OCI-LY1 (cell line): ENCODE measurements around the gene SP2.

Experiments used
- H2AFZ ChIP-seq: fragments of 200-600 bp; sonication (generic), shearing (Covaris generic); 2 replicates; pipeline ENCODE4 v1.6.0; 2014; ENCODE audit warnings: antibody characterized with exemption, mild to moderate bottlenecking, low read length
- H3F3A ChIP-seq: fragments of 200-600 bp; sonication (generic), shearing (Covaris generic); 2 replicates; pipeline ENCODE4 v1.6.0; 2014; ENCODE audit warnings: mild to moderate bottlenecking, antibody characterized with exemption, low read length, moderate library complexity; ENCODE audit not compliant: insufficient read depth
- H3K27ac ChIP-seq: fragments of 200-600 bp; sonication (generic); 2 replicates; pipeline ENCODE4 v1.5.1; 2014; ENCODE audit warnings: low read length, mixed run types, mild to moderate bottlenecking, low read depth; ENCODE audit not compliant: poor library complexity, severe bottlenecking
- H3K27me3 ChIP-seq: fragments of 200-600 bp; sonication (generic); 2 replicates; pipeline ENCODE4 v1.6.0; 2014; ENCODE audit warnings: antibody characterized with exemption, mild to moderate bottlenecking, low read length, moderate library complexity; ENCODE audit not compliant: insufficient read depth
- H3K36me3 ChIP-seq: fragments of 200-600 bp; sonication (generic); 2 replicates; pipeline ENCODE4 v1.6.1; 2014; ENCODE audit warnings: mild to moderate bottlenecking, antibody characterized with exemption, low read length, moderate library complexity, mixed read lengths; ENCODE audit not compliant: insufficient read depth
- H3K4me1 ChIP-seq: fragments of 200-600 bp; sonication (generic); 2 replicates; pipeline ENCODE4 v1.5.1; 2014; ENCODE audit warnings: mild to moderate bottlenecking, low read length, moderate library complexity; ENCODE audit not compliant: insufficient read depth, severe bottlenecking
- H3K4me2 ChIP-seq: fragments of 200-600 bp; sonication (generic), shearing (Covaris generic); 2 replicates; pipeline ENCODE4 v1.6.1; 2014; ENCODE audit warnings: low read length
- H3K4me3 ChIP-seq: fragments of 200-600 bp; sonication (generic); 2 replicates; pipeline ENCODE4 v1.5.1; 2014; ENCODE audit warnings: low read length, low read depth, mild to moderate bottlenecking, mixed read lengths; ENCODE audit not compliant: poor library complexity, severe bottlenecking
- H3K79me2 ChIP-seq: fragments of 200-600 bp; shearing (Covaris generic); 2 replicates; pipeline ENCODE4 v1.6.1; 2016; ENCODE audit warnings: mixed run types, low read length, mixed read lengths; ENCODE audit not compliant: insufficient read depth
- H3K9ac ChIP-seq: fragments of 200-600 bp; sonication (generic), shearing (Covaris generic); 2 replicates; pipeline ENCODE4 v1.6.1; 2014; ENCODE audit warnings: mild to moderate bottlenecking, low read length, mixed read lengths
- H3K9me2 ChIP-seq: fragments of 200-600 bp; sonication (generic), shearing (Covaris generic); 2 replicates; pipeline ENCODE4 v1.6.1; 2014; ENCODE audit warnings: low read depth, mild to moderate bottlenecking, low read length, mixed read lengths
- H3K9me3 ChIP-seq: fragments of 200-600 bp; shearing (Covaris generic); 2 replicates; pipeline ENCODE4 v1.6.1; 2014; ENCODE audit warnings: low read length, mixed read lengths
- H4K20me1 ChIP-seq: fragments of 200-600 bp; sonication (generic), shearing (Covaris generic); 2 replicates; pipeline ENCODE4 v1.6.0; 2016; ENCODE audit warnings: mild to moderate bottlenecking, low read length; ENCODE audit not compliant: insufficient read depth
- EZH2 ChIP-seq: fragments of 200-600 bp; sonication (generic), shearing (Covaris generic); IDR thresholded peaks from 2 replicates; pipeline ENCODE4 v1.8.0; 2017; ENCODE audit warnings: borderline replicate concordance, mixed run types, mild to moderate bottlenecking, antibody characterized with exemption, low read length, moderate library complexity, mixed read lengths
- TF ChIP-seq, protein P1 (sequence below): fragments of 200-600 bp; sonication (generic), shearing (Covaris generic); IDR thresholded peaks from 2 replicates; pipeline ENCODE4 v1.5.1; 2017; ENCODE audit warnings: mild to moderate bottlenecking, antibody characterized with exemption, low read length, moderate library complexity, mixed read lengths

SP2 gene

DNA sequence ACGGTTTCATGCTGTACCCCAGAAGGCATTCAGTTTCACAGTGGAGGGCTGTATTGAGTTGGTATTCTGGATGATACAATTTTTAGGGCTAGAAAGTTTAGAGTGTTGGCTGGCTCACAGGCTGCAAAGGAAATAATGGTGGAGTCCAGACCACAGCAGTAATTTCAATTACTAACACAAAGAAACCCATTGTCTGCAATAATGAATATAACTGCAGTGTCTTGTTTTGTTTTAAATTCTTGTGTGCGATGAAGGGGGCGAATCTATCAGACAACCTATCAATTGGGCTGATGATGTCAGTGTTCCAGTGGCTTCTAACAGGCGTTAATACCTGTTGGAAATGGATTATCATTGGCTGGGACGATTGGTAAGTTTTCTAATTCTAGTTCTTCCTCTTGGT, 1.5 kb downstream of the SP2 start:
- Histone ChIP-seq H3K9ac (peak overlapping the region; percentile 95), H3K9me2 (no peaks in the 10 kb centered on the region), H3K36me3 (no peaks in the 10 kb centered on the region), H2AFZ (no peak overlapping the region), H3K79me2 (no peaks in the 10 kb centered on the region), H3K9me3 (no peaks in the 10 kb centered on the region), H3K27me3 (no peaks in the 10 kb centered on the region), H3F3A (no peaks in the 10 kb centered on the region), H4K20me1 (no peaks in the 10 kb centered on the region), H3K4me3 (peak overlapping the region; percentile 97), H3K27ac (no peak overlapping the region), H3K4me1 (peaks cover 28% of the 10 kb centered on the region), H3K4me2 (peak overlapping the region; percentile 90)
- TF ChIP-seq, protein P1, sequence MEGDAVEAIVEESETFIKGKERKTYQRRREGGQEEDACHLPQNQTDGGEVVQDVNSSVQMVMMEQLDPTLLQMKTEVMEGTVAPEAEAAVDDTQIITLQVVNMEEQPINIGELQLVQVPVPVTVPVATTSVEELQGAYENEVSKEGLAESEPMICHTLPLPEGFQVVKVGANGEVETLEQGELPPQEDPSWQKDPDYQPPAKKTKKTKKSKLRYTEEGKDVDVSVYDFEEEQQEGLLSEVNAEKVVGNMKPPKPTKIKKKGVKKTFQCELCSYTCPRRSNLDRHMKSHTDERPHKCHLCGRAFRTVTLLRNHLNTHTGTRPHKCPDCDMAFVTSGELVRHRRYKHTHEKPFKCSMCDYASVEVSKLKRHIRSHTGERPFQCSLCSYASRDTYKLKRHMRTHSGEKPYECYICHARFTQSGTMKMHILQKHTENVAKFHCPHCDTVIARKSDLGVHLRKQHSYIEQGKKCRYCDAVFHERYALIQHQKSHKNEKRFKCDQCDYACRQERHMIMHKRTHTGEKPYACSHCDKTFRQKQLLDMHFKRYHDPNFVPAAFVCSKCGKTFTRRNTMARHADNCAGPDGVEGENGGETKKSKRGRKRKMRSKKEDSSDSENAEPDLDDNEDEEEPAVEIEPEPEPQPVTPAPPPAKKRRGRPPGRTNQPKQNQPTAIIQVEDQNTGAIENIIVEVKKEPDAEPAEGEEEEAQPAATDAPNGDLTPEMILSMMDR, result no peak
- TF ChIP-seq EZH2, result no peak

DNA sequence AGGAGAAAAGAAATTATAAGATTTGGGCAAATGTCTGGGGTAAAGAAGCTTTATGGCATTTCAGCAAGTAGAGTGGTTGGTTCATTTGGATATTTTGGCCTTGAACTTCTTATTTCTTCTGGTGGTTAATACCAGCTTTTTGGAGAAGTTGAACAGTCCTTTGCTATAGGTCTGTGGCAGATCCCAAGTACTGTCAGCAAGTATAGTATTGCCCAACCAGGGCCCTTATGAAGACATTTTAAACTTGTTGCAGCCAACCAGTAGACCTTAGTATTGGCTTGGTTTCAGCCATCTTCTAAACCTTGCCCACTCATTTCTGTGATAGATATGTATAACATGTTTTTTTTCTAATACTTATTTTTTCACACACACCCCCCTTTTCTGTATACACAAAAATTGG, 2.2 kb downstream of the SP2 start:
- no peaks in the 10 kb centered on the region for H3K27me3 ChIP-seq
- peaks cover 28% of the 10 kb centered on the region for H3K4me1 ChIP-seq
- no peaks in the 10 kb centered on the region for H3F3A ChIP-seq
- no peak overlapping the region for H3K4me3 ChIP-seq
- H3K9ac ChIP-seq, result no peak overlapping the region
- H3K36me3 ChIP-seq, result no peaks in the 10 kb centered on the region
- no peak overlapping the region for H3K27ac ChIP-seq
- TF ChIP-seq EZH2, result no peak
- TF ChIP-seq, protein P1, result no peak
- no peaks in the 10 kb centered on the region for H3K9me2 ChIP-seq
- H2AFZ ChIP-seq, result no peak overlapping the region
- H3K9me3 ChIP-seq, result no peaks in the 10 kb centered on the region
- H3K79me2 ChIP-seq, result no peaks in the 10 kb centered on the region
- no peak overlapping the region for H3K4me2 ChIP-seq
- no peaks in the 10 kb centered on the region for H4K20me1 ChIP-seq

DNA sequence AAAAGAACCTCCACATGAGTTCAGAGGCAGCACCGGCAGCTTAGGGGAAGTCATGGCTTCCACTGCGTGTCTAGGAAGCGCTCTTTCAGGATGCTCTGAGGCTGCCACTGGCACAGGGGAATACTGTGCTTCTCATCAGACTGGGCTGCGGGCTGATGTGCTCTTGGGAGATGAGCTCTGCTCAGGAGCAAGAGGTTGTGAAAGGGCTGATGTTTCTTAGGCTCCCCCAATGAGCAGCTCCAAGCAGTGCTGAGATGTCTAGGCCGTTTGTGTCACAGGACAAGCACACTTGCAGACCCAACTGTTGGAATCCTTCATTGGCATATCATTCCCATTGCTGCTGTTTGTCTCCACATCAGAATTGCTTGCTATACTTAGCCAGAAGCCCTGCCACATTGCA, 3.6 kb downstream of the SP2 start:
- Histone ChIP-seq H3K4me2 (no peak overlapping the region), H2AFZ (no peak overlapping the region), H3K27me3 (no peaks in the 10 kb centered on the region), H3K9ac (no peak overlapping the region), H3K4me1 (peaks cover 17% of the 10 kb centered on the region), H3K9me2 (no peaks in the 10 kb centered on the region), H3K9me3 (no peaks in the 10 kb centered on the region), H4K20me1 (no peaks in the 10 kb centered on the region), H3K79me2 (no peaks in the 10 kb centered on the region), H3K4me3 (no peak overlapping the region), H3F3A (no peaks in the 10 kb centered on the region), H3K36me3 (no peaks in the 10 kb centered on the region), H3K27ac (no peak overlapping the region)
- TF ChIP-seq EZH2, result no peak
- TF ChIP-seq, protein P1, result no peak
